Activated naive CD4-positive, alpha-beta T cell treated with anti-CD3 and anti-CD28 coated beads, Interleukin-2, amount 50 U/mL, for 16 hours (primary cell): ENCODE results near the gene TTYH3.

Source experiments
- DNase-seq: peaks from one replicate; pipeline ENCODE4 v3.0.0-alpha.2; 2020

TTYH3 gene

DNA sequence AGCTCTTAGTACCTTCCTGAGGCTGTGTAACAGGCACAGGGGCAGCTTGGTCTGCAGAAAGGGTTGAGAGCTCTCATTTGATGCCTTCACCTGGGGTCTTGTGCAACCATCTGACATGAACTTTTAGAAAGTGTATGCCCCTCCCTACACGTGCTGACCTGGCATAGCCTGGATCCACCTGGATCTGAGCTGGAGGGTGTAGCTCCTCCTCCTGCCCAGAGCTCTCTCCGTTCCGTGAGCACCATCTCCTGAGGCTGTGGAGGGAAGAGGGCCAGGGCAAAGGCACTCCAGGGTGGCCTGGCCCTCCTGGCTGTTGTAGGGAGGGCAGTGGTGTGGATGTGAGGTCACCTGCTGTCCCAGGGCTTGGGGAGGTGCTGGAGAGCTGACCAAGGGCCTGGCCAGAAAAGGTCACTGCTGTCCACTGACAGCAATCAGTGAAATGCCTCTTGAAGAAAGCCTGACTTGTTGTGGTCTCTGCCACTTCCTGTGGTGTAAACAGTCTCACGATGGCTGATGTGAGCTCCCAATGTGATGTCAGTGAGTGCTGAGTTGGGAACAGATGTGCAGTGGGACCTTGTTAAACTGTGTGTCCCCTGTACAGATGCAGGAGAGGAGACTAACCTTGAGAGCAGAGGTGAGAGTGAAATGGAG is 79.2 kb downstream of the TTYH3 start:
- no peak for DNase-seq

GRCh38 chr7:2711895-2712675 is 80.3 kb downstream of the TTYH3 start:
- DNase-seq = no peak

GRCh38 chr7:2713370-2713769 is 81.6 kb downstream of the TTYH3 start:
- DNase-seq = no peak

DNA sequence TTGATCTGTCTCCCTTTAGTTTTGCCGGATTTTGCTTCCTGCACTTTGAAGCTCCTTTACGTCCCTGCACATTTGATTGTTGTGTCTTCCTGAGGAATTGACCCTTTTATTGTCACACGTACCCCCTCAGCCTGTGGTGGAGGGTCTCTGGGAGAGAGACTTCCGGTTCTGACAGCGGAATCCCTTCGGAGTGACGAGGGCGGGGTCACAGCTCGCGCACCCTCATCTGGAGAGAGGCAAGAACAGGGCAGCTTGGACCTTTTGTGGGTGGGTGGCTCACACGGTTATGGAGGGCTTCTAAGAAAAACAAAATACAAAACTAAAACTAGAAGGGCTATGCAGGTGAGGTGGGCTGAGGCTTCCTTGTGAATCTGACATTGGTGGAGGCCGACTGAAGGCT is 82.2 kb downstream of the TTYH3 start:
- DNase-seq = no peak
